ENCODE data around the gene AXL. TPM values are rescaled to one million over a fixed set of nuclear protein-coding genes. Genes with fewer than 3 reads are reported as not detected.

The AXL gene
- total RNA-seq, 2 experiments from 2014 or later, result 0.36 to 0.50 TPM

DNA sequence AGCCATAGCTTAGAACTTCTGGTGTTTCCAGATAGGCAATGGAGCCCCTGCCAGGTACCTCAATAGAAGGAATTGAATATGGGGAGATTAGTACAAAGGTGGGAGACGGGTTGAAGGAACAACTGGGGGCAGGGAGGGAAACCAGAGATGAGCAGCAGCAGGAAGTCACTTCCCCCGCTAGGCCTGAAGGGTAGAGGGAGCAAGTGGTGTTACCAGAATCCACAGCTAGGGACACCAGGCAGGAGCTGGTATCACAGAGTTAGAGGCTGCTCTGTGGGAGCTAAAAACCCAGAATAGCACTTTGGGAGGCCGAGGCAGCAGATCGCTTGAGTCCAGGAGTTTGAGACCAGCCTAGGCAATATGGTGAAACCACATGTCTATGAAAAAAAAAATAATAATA, 29.9 kb downstream of the AXL start:
- intact Hi-C loops (cut with micrococcal nuclease), result no loop called here
- TF ChIP-seq CTCF (IDR thresholded peaks at IDR 0.05), result no peak
- H3K4me1 Mint-ChIP-seq (ENCODE audit: low read depth), result no peaks in the 10 kb centered on the region
- ChIA-PET POLR2A (no interaction called here), CTCF (interaction anchor here (1.3 kb wide), 1 partner anchor 14 kb away, joined by 5 read pairs; no protein-coding TSS in a partner anchor)
- H3K9me3 Mint-ChIP-seq, result no peaks in the 10 kb centered on the region
- no peaks in the 10 kb centered on the region for H3K36me3 Mint-ChIP-seq (ENCODE audit: low read depth)
- ATAC-seq (peak; percentile 24), DNase-seq (no peak)
- H3K27ac Mint-ChIP-seq, result no peak overlapping the region
- peaks cover 7% of the 10 kb centered on the region for H3K27me3 Mint-ChIP-seq
- H3K4me3 Mint-ChIP-seq, result no peak overlapping the region

GRCh38 chr19:41249707-41250423, 30.8 kb downstream of the AXL start:
- Mint-ChIP-seq H3K4me3 (no peak overlapping the region), H3K27me3 (peaks cover 7% of the 10 kb centered on the region), H3K27ac (no peak overlapping the region), H3K4me1 (ENCODE audit: low read depth) (no peaks in the 10 kb centered on the region), H3K36me3 (ENCODE audit: low read depth) (no peaks in the 10 kb centered on the region), H3K9me3 (no peaks in the 10 kb centered on the region)
- intact Hi-C loops (cut with micrococcal nuclease), result no loop called here
- ATAC-seq, result no peak
- DNase-seq, result no peak
- no peak for TF ChIP-seq CTCF (IDR thresholded peaks at IDR 0.05)
- CTCF ChIA-PET, result interaction anchor here (1.3 kb wide), 1 partner anchor 13 kb away, joined by 5 read pairs; no protein-coding TSS in a partner anchor
- POLR2A ChIA-PET, result interaction anchor here (1.0 kb wide), 1 partner anchor 14 kb away, joined by 3 read pairs; the partner anchor contains the start of gene HNRNPUL1

DNA sequence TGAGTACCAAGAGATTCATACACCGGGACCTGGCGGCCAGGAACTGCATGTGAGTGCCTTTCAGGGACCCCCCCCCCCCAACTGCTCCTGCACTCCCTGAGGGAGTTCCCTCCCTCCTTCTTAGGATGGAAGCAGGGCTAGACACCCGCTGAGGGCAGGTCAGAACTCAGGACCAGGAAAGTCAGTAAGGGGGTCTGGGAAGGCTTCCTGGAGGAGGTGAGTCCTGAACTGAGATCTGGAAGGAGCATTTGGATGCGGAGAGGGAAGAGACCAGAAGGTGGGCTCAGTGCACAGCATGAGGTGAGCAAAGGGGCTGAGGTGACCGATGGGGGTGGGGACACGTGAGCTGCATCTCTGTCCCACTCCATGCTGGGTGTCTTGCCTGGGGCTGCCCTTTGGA, 34.6 kb downstream of the AXL start:
- TF ChIP-seq CTCF (IDR thresholded peaks at IDR 0.05), result no peak
- ATAC-seq (no peak), DNase-seq (no peak)
- ChIA-PET POLR2A (no interaction called here), CTCF (no interaction called here)
- no peak overlapping the region for H3K4me3 Mint-ChIP-seq
- H3K4me1 Mint-ChIP-seq (ENCODE audit: low read depth), result no peaks in the 10 kb centered on the region
- peaks cover 7% of the 10 kb centered on the region for H3K27me3 Mint-ChIP-seq
- H3K36me3 Mint-ChIP-seq (ENCODE audit: low read depth), result no peaks in the 10 kb centered on the region
- intact Hi-C loops (cut with micrococcal nuclease), result no loop called here
- no peak overlapping the region for H3K27ac Mint-ChIP-seq
- H3K9me3 Mint-ChIP-seq, result no peaks in the 10 kb centered on the region

DNA sequence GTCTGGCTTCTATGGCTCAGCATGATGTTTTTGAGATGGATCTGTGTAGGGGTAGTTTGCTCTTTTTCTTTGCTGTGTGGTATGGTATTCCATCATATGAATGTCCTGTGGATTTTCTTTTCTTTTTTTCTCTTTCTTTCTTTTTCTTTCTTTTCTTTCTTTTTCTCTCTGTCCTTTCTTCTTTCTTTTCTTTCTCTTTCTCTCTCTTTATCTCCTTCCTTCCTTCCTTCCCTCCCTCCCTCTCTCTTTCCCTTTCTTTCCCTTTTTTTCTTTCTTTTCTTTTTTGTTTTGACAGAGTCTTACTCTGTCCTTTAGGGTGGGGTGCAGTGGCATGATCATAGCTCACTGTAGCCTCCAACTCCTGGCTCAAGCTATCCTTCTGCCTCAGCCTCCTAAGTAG, 36.1 kb downstream of the AXL start:
- intact Hi-C loops (cut with micrococcal nuclease), result no loop called here
- POLR2A ChIA-PET, result no interaction called here
- no peak overlapping the region for H3K4me3 Mint-ChIP-seq
- H3K27me3 Mint-ChIP-seq, result peaks cover 7% of the 10 kb centered on the region
- H3K27ac Mint-ChIP-seq, result no peak overlapping the region
- H3K36me3 Mint-ChIP-seq (ENCODE audit: low read depth), result no peaks in the 10 kb centered on the region
- DNase-seq (no peak), ATAC-seq (no peak)
- no peaks in the 10 kb centered on the region for H3K4me1 Mint-ChIP-seq (ENCODE audit: low read depth)
- CTCF ChIA-PET, result interaction anchor here (1.3 kb wide), 1 partner anchor 50 kb away, joined by 3 read pairs; no protein-coding TSS in a partner anchor
- no peak for TF ChIP-seq CTCF (IDR thresholded peaks at IDR 0.05)
- H3K9me3 Mint-ChIP-seq, result no peaks in the 10 kb centered on the region

DNA sequence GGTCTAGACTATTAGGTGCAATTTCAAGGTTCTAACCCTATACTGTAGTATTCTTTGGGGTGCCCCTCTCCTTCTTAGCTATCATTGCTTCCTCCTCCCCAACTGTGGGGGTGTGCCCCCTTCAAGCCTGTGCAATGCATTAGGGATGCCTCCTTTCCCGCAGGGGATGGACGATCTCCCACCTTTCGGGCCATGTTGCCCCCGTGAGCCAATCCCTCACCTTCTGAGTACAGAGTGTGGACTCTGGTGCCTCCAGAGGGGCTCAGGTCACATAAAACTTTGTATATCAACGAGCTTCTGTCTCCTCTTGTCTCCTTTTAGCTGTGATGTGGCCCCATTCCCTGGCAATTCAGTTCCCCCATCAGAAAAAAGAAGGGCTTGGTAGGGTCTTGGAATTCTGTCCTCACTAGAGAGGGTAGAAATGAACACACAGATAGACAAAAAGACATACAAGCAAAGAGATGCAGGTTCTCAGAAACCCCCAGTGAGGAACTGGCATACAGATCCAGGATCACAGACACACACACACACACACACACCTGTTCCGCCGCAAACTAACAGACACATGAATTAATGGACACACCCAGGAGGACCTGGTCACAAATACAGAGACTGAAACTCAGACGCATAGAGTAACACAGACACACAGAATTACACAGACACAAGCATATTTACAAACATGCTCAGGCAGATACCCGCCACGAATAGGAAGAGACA, 42.6 kb downstream of the AXL start:
- H3K27ac Mint-ChIP-seq, result peak overlapping the region; percentile 100
- intact Hi-C loops (cut with micrococcal nuclease), result loop anchor here (2.0 to 10.0 kb wide), 4 partner anchors 34 to 93 kb away; partner anchors contain the start of gene TGFB1
- DNase-seq, result no peak
- ATAC-seq, result no peak
- peaks cover 20% of the 10 kb centered on the region for H3K4me1 Mint-ChIP-seq (ENCODE audit: low read depth)
- no peak for TF ChIP-seq CTCF (IDR thresholded peaks at IDR 0.05)
- H3K36me3 Mint-ChIP-seq (ENCODE audit: low read depth), result peaks cover 19% of the 10 kb centered on the region
- POLR2A ChIA-PET, result interaction anchor here (0.7 to 8.5 kb wide), 4 partner anchors 42 to 289 kb away, joined by 3 to 179 read pairs (median 24); partner anchors contain the start of genes CCDC97 and TGFB1
- H3K4me3 Mint-ChIP-seq, result peak overlapping the region; percentile 95
- CTCF ChIA-PET, result interaction anchor here (1.0 to 5.0 kb wide), 4 partner anchors 41 to 58 kb away, joined by 4 to 59 read pairs (median 8); no protein-coding TSS in a partner anchor
- no peaks in the 10 kb centered on the region for H3K27me3 Mint-ChIP-seq
- no peaks in the 10 kb centered on the region for H3K9me3 Mint-ChIP-seq

Data from activated CD8-positive, alpha-beta T cell treated with anti-CD3 and anti-CD28 coated beads for 36 hours (primary cell).